ENCODE results near the gene RTN1. TPM values are rescaled to one million over a fixed set of nuclear protein-coding genes. Genes with fewer than 3 reads are reported as not detected.

The RTN1 gene
- total and polyA plus RNA-seq, 2 experiments from 2014 or later: 4.2 to 4.3 TPM

- Mint-ChIP-seq H3K4me3 (no peak overlapping the region), H3K27me3 (ENCODE audit: insufficient read depth, low read depth, poor library complexity) (no peaks in the 10 kb centered on the region), H3K36me3 (ENCODE audit: low read depth) (no peaks in the 10 kb centered on the region), H3K4me1 (peaks cover 5% of the 10 kb centered on the region; the same call in 2 of the 3 replicates), H3K27ac (no peak overlapping the region), H3K9me3 (no peaks in the 10 kb centered on the region)
- Histone ChIP-seq H3F3A (replicated peaks; ENCODE audit: low read depth) (no peaks in the 10 kb centered on the region), H4K20me1 (replicated peaks; ENCODE audit: insufficient read depth) (no peaks in the 10 kb centered on the region), H3K36me3 (ENCODE audit: insufficient read depth) (no peaks in the 10 kb centered on the region), H3K4me2 (no peak overlapping the region), H3K27me3 (ENCODE audit: insufficient read depth) (no peaks in the 10 kb centered on the region), H3K79me2 (replicated peaks; ENCODE audit: insufficient read depth) (no peaks in the 10 kb centered on the region), H3K4me3 (no peak overlapping the region), H3K27ac (ENCODE audit: low read depth) (no peak overlapping the region), H2AFZ (no peak overlapping the region), H3K9me2 (ENCODE audit: insufficient read depth) (no peaks in the 10 kb centered on the region), H3K4me1 (ENCODE audit: insufficient read depth) (no peaks in the 10 kb centered on the region)
- DNase-seq (ENCODE audit: low spot score) (no peak), ATAC-seq (no peak)
- no peak for TF ChIP-seq JUNB (IDR thresholded peaks at IDR 0.05; ENCODE audit: unreplicated experiment)
- TF ChIP-seq EZH2 (IDR thresholded peaks at IDR 0.05; ENCODE audit: low read depth, unreplicated experiment): no peak
- TF ChIP-seq STAT1 (IDR thresholded peaks at IDR 0.05; ENCODE audit: unreplicated experiment): no peak
- TF ChIP-seq ZNF331 (CRISPR knock-in tag; IDR thresholded peaks at IDR 0.05; ENCODE audit: low read depth): no peak
- no peak for TF ChIP-seq EZH2phosphoT487 (IDR thresholded peaks at IDR 0.05; ENCODE audit: unreplicated experiment)
- no peak for TF ChIP-seq ZNF462 (CRISPR knock-in tag; IDR thresholded peaks at IDR 0.05)
- TF ChIP-seq CREB1 (CRISPR knock-in tag; IDR thresholded peaks at IDR 0.05; ENCODE audit: low read depth): no peak
- TF ChIP-seq, protein P1, sequence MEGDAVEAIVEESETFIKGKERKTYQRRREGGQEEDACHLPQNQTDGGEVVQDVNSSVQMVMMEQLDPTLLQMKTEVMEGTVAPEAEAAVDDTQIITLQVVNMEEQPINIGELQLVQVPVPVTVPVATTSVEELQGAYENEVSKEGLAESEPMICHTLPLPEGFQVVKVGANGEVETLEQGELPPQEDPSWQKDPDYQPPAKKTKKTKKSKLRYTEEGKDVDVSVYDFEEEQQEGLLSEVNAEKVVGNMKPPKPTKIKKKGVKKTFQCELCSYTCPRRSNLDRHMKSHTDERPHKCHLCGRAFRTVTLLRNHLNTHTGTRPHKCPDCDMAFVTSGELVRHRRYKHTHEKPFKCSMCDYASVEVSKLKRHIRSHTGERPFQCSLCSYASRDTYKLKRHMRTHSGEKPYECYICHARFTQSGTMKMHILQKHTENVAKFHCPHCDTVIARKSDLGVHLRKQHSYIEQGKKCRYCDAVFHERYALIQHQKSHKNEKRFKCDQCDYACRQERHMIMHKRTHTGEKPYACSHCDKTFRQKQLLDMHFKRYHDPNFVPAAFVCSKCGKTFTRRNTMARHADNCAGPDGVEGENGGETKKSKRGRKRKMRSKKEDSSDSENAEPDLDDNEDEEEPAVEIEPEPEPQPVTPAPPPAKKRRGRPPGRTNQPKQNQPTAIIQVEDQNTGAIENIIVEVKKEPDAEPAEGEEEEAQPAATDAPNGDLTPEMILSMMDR (conservative IDR thresholded peaks at IDR 0.05; ENCODE audit: low read depth in 2 of 2): no peak
- TF ChIP-seq, protein P2, sequence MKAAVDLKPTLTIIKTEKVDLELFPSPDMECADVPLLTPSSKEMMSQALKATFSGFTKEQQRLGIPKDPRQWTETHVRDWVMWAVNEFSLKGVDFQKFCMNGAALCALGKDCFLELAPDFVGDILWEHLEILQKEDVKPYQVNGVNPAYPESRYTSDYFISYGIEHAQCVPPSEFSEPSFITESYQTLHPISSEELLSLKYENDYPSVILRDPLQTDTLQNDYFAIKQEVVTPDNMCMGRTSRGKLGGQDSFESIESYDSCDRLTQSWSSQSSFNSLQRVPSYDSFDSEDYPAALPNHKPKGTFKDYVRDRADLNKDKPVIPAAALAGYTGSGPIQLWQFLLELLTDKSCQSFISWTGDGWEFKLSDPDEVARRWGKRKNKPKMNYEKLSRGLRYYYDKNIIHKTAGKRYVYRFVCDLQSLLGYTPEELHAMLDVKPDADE (IDR thresholded peaks at IDR 0.05): no peak
- TF ChIP-seq, protein P3, sequence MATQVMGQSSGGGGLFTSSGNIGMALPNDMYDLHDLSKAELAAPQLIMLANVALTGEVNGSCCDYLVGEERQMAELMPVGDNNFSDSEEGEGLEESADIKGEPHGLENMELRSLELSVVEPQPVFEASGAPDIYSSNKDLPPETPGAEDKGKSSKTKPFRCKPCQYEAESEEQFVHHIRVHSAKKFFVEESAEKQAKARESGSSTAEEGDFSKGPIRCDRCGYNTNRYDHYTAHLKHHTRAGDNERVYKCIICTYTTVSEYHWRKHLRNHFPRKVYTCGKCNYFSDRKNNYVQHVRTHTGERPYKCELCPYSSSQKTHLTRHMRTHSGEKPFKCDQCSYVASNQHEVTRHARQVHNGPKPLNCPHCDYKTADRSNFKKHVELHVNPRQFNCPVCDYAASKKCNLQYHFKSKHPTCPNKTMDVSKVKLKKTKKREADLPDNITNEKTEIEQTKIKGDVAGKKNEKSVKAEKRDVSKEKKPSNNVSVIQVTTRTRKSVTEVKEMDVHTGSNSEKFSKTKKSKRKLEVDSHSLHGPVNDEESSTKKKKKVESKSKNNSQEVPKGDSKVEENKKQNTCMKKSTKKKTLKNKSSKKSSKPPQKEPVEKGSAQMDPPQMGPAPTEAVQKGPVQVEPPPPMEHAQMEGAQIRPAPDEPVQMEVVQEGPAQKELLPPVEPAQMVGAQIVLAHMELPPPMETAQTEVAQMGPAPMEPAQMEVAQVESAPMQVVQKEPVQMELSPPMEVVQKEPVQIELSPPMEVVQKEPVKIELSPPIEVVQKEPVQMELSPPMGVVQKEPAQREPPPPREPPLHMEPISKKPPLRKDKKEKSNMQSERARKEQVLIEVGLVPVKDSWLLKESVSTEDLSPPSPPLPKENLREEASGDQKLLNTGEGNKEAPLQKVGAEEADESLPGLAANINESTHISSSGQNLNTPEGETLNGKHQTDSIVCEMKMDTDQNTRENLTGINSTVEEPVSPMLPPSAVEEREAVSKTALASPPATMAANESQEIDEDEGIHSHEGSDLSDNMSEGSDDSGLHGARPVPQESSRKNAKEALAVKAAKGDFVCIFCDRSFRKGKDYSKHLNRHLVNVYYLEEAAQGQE (IDR thresholded peaks at IDR 0.05; ENCODE audit: unreplicated experiment): no peak
- no peak for TF ChIP-seq POLR2AphosphoS5 (IDR thresholded peaks at IDR 0.05; ENCODE audit: low read depth)
- no peak for TF ChIP-seq NANOG (IDR thresholded peaks at IDR 0.05; ENCODE audit: borderline replicate concordance)
- TF ChIP-seq ZNF114 (CRISPR knock-in tag; IDR thresholded peaks at IDR 0.05): no peak
Observed at GRCh38 chr14:59849411-59850130, 21.0 kb downstream of the RTN1 start.
